IMR-90 (cell line): ENCODE data around the gene TRAFD1. TPM values are rescaled to one million over a fixed set of nuclear protein-coding genes. Genes with fewer than 3 reads are reported as not detected.

Experiments
- ATAC-seq: fragments of 200-7000 bp; cut with Tn5 transposase; 2 replicates; pipeline ENCODE4 v1.9.1; 2020; ENCODE audit warnings: low read depth, mild to moderate bottlenecking, moderate library complexity
- BruUV-seq: library from RNA; stranded (reverse); fragments of 400-500 nt; replicated peaks from 2 replicates; lab custom pipeline; 2021; lab: Mats Ljungman, UMichigan
- CTCF ChIA-PET: fragments of 300-600 bp; formaldehyde crosslinking; extraction: SDS; loops from one replicate; lab custom pipeline; 2021; ENCODE audit warnings: antibody characterized with exemption; lab: Yijun Ruan, JAX
- POLR2A ChIA-PET: fragments of 300-600 bp; sonication (Branson Sonifier 250); formaldehyde crosslinking; loops from one replicate; lab custom pipeline; 2022; ENCODE audit warnings: antibody characterized with exemption; ENCODE audit not compliant: unreplicated experiment; lab: Charles Lee
- DNase-seq: peaks from one replicate; pipeline ENCODE4 v3.0.0; 2013
- H2AFZ ChIP-seq: replicated peaks from 2 replicates; pipeline ENCODE3; 2013; ENCODE audit warnings: low read length, mild to moderate bottlenecking; ENCODE audit not compliant: poor library complexity
- H2AK5ac ChIP-seq: 2 replicates; pipeline ENCODE4 v1.6.1; 2013; ENCODE audit warnings: low read depth, low read length, inconsistent platforms
- H2AK9ac ChIP-seq: replicated peaks from 2 replicates; pipeline ENCODE3; 2013; ENCODE audit warnings: mild to moderate bottlenecking, low read depth, low read length, moderate library complexity; ENCODE audit not compliant: poor library complexity
- H2BK120ac ChIP-seq: 2 replicates; pipeline ENCODE4 v1.6.1; 2013; ENCODE audit warnings: low read depth, low read length, inconsistent platforms
- H2BK15ac ChIP-seq: 3 replicates; pipeline ENCODE4 v1.6.1; 2013; ENCODE audit warnings: low read depth, low read length, inconsistent platforms
- H2BK20ac ChIP-seq: 2 replicates; pipeline ENCODE4 v1.6.1; 2013; ENCODE audit warnings: low read depth, mild to moderate bottlenecking, inconsistent platforms, low read length, moderate library complexity
- H2BK5ac ChIP-seq: 2 replicates; pipeline ENCODE4 v1.6.1; 2013; ENCODE audit warnings: mild to moderate bottlenecking, low read depth, low read length, inconsistent platforms; ENCODE audit not compliant: poor library complexity, severe bottlenecking
- H3K14ac ChIP-seq: replicated peaks from 2 replicates; pipeline ENCODE4 v1.6.1; 2013; ENCODE audit warnings: low read depth, low read length, inconsistent platforms
- H3K18ac ChIP-seq: 2 replicates; pipeline ENCODE4 v1.6.1; 2013; ENCODE audit warnings: low read depth, low read length, control low read depth
- H3K23ac ChIP-seq: 2 replicates; pipeline ENCODE4 v1.6.1; 2013; ENCODE audit warnings: low read depth, low read length, inconsistent platforms
- H3K27ac ChIP-seq: 2 replicates; pipeline ENCODE4 v1.5.1; 2013; ENCODE audit warnings: mild to moderate bottlenecking, control low read depth, low read length; ENCODE audit not compliant: insufficient read depth
- H3K27me3 ChIP-seq: 2 replicates; pipeline ENCODE4 v1.6.1; 2013; ENCODE audit warnings: low read length; ENCODE audit not compliant: control insufficient read depth, insufficient read depth
- H3K36me3 ChIP-seq: 2 replicates; pipeline ENCODE4 v1.6.1; 2013; ENCODE audit warnings: low read length, mixed read lengths; ENCODE audit not compliant: control insufficient read depth, insufficient read depth
- H3K4ac ChIP-seq: 2 replicates; pipeline ENCODE4 v1.6.1; 2013; ENCODE audit warnings: low read depth, low read length, inconsistent platforms
- H3K4me1 ChIP-seq: 2 replicates; pipeline ENCODE4 v1.6.1; 2013; ENCODE audit warnings: low read length, mixed read lengths; ENCODE audit not compliant: control insufficient read depth, insufficient read depth
- H3K4me2 ChIP-seq: 2 replicates; pipeline ENCODE4 v1.6.1; 2013; ENCODE audit warnings: low read depth, mild to moderate bottlenecking, control low read depth, low read length, moderate library complexity
- H3K4me3 ChIP-seq: 2 replicates; pipeline ENCODE4 v1.5.1; 2013; ENCODE audit warnings: low read depth, mild to moderate bottlenecking, control low read depth, low read length, moderate library complexity; ENCODE audit not compliant: insufficient read depth
- H3K56ac ChIP-seq: 2 replicates; pipeline ENCODE4 v1.6.1; 2013; ENCODE audit warnings: low read length, inconsistent platforms; ENCODE audit not compliant: insufficient read depth; ENCODE audit errors: extremely low read depth
- H3K79me1 ChIP-seq, 2 experiments: 2 replicates each; pipeline ENCODE4 v1.6.1; 2013; ENCODE audit warnings: low read length in 2 of 2, inconsistent platforms in 1 of 2, low read depth in 1 of 2
- H3K9ac ChIP-seq: 2 replicates; pipeline ENCODE4 v1.6.1; 2013; ENCODE audit warnings: low read depth, low read length, control low read depth
- H3K9me1 ChIP-seq: 2 replicates; pipeline ENCODE4 v1.6.1; 2013; ENCODE audit warnings: low read length, inconsistent platforms; ENCODE audit not compliant: insufficient read depth
- H3K9me3 ChIP-seq: 2 replicates; pipeline ENCODE4 v1.6.1; 2013; ENCODE audit warnings: low read length; ENCODE audit not compliant: control insufficient read depth, insufficient read depth
- H4K20me1 ChIP-seq: 2 replicates; pipeline ENCODE4 v1.6.1; 2013; ENCODE audit warnings: low read length, inconsistent platforms; ENCODE audit not compliant: insufficient read depth
- H4K5ac ChIP-seq: 2 replicates; pipeline ENCODE4 v1.6.1; 2013; ENCODE audit warnings: mild to moderate bottlenecking, low read depth, low read length, control low read depth
- H4K8ac ChIP-seq, 2 experiments: 2 replicates each; pipeline ENCODE4 v1.6.1; 2013; ENCODE audit warnings: low read depth in 2 of 2, low read length in 2 of 2, control low read depth in 1 of 2, inconsistent platforms in 1 of 2
- H4K91ac ChIP-seq: 2 replicates; pipeline ENCODE4 v1.6.1; 2013; ENCODE audit warnings: low read depth, low read length, inconsistent platforms; ENCODE audit not compliant: insufficient read depth
- BHLHE40 ChIP-seq: fragments of 150-350 bp; IDR thresholded peaks from 2 replicates; pipeline ENCODE4 v1.6.1; 2016; ENCODE audit warnings: mild to moderate bottlenecking, low read depth, low read length
- CEBPB ChIP-seq: IDR thresholded peaks from 2 replicates; pipeline ENCODE4 v1.6.1; 2012; ENCODE audit warnings: low read depth, low read length, improper control_type of control experiment
- CHD1 ChIP-seq: IDR thresholded peaks from 2 replicates; pipeline ENCODE4 v1.6.1; 2012; ENCODE audit warnings: low read depth, low read length, improper control_type of control experiment
- CTCF ChIP-seq: conservative IDR thresholded peaks from 2 replicates; pipeline ENCODE4 v1.5.1; 2012; ENCODE audit warnings: mild to moderate bottlenecking, low read depth, low read length, improper control_type of control experiment
- ELK1 ChIP-seq: fragments of 150-350 bp; IDR thresholded peaks from 2 replicates; pipeline ENCODE4 v1.6.1; 2016; ENCODE audit warnings: low read depth, mild to moderate bottlenecking, low read length, moderate library complexity, borderline replicate concordance
- FOS ChIP-seq: fragments of 150-350 bp; IDR thresholded peaks from 2 replicates; pipeline ENCODE4 v1.6.1; 2016; ENCODE audit warnings: low read depth, low read length
- MAFK ChIP-seq: IDR thresholded peaks from 2 replicates; pipeline ENCODE4 v1.6.1; 2012; ENCODE audit warnings: low read depth, low read length, improper control_type of control experiment
- MAZ ChIP-seq: IDR thresholded peaks from 2 replicates; pipeline ENCODE4 v1.6.1; 2012; ENCODE audit warnings: low read depth, mild to moderate bottlenecking, low read length, improper control_type of control experiment, moderate library complexity, borderline replicate concordance
- MXI1 ChIP-seq: IDR thresholded peaks from 2 replicates; pipeline ENCODE4 v1.6.1; 2012; ENCODE audit warnings: low read depth, mild to moderate bottlenecking, low read length, moderate library complexity, borderline replicate concordance
- NFE2L2 ChIP-seq: fragments of 150-350 bp; IDR thresholded peaks from 2 replicates; pipeline ENCODE4 v1.6.1; 2016; ENCODE audit warnings: low read depth, mild to moderate bottlenecking, low read length
- POLR2A ChIP-seq: IDR thresholded peaks from 2 replicates; pipeline ENCODE4 v1.6.1; 2012; ENCODE audit warnings: mild to moderate bottlenecking, low read depth, low read length
- RAD21 ChIP-seq: IDR thresholded peaks from 2 replicates; pipeline ENCODE4 v1.6.1; 2012; ENCODE audit warnings: low read length, improper control_type of control experiment
- RCOR1 ChIP-seq: IDR thresholded peaks from 2 replicates; pipeline ENCODE4 v1.6.1; 2012; ENCODE audit warnings: mild to moderate bottlenecking, low read length, improper control_type of control experiment; ENCODE audit not compliant: insufficient replicate concordance
- RFX5 ChIP-seq: IDR thresholded peaks from 2 replicates; pipeline ENCODE4 v1.8.0; 2012; ENCODE audit warnings: low read depth, mild to moderate bottlenecking, low read length, moderate library complexity
- SMC3 ChIP-seq: fragments of 150-350 bp; IDR thresholded peaks from 2 replicates; pipeline ENCODE4 v1.6.1; 2016; ENCODE audit warnings: low read depth, mild to moderate bottlenecking, antibody characterized with exemption, low read length, moderate library complexity
- USF2 ChIP-seq: fragments of 150-350 bp; IDR thresholded peaks from 2 replicates; pipeline ENCODE4 v1.6.1; 2017; ENCODE audit warnings: mild to moderate bottlenecking, antibody characterized with exemption, low read length, low read depth
- WGBS, 2 experiments: methylation state at CpG; one replicate each; pipeline versions ENCODE4 v1.1.5 to v1.1.7; 2013; ENCODE audit warnings: missing lambda C conversion rate in 2 of 2; ENCODE audit not compliant: insufficient read length in 1 of 2; ENCODE audit errors: extremely low coverage in 2 of 2; 5-methylcytosine and 5-hydroxymethylcytosine counted together
- dilution Hi-C: fragments of 300-500 bp; cut with HindIII; formaldehyde crosslinking; loops from one replicate; pipeline ENCODE4 v1.14.3; 2018; ENCODE audit warnings: low sequenced_read_pairs; ENCODE audit not compliant: unreplicated experiment
- in situ Hi-C: fragments of 300-500 bp; cut with MboI; formaldehyde crosslinking; loops from 3 replicates; pipeline ENCODE4 v1.14.3; 2019; ENCODE audit warnings: low sequenced_read_pairs, inconsistent platforms, mixed read lengths
- intact Hi-C: fragments of 100-400 bp; cut with micrococcal nuclease; formaldehyde crosslinking; loops from 2 replicates; pipeline ENCODE4 v1.10.0; 2022
- polyA plus RNA-seq, 3 experiments: library from polyadenylated mRNA; depleted of rRNA; stranded (reverse); fragments of >200 nt; gene quantifications; 2 replicates each; pipeline ENCODE4 v1.2.3, GENCODE V29; 2012; ENCODE audit warnings: low replicate concordance in 1 of 3
- total RNA-seq: library from RNA; depleted of rRNA; stranded (reverse); fragments of >200 nt; gene quantifications from 2 replicates; pipeline ENCODE4 v1.2.3, GENCODE V29; 2012

The TRAFD1 gene
- total and polyA plus RNA-seq, 2 of the 4 experiments (the other 2 are of a cell fraction) = 41.3 to 70.4 TPM

GRCh38 chr12:112191201-112191600 lies 65.8 kb downstream of the TRAFD1 start:
- intact Hi-C loops (no loop called here), dilution Hi-C loops (no loop called here)
- H3K27ac ChIP-seq = peak overlapping the region; percentile 44; the same call in 1 of the 2 replicates

More at GRCh38 chr12:112191201-112191600, 65.8 kb downstream of the TRAFD1 start:
- Histone ChIP-seq H4K20me1 (peaks cover 6% of the 10 kb centered on the region; the same call in 1 of the 2 replicates), H3K14ac (no peak overlapping the region; the same call in 1 of the 2 replicates), H2BK5ac (peak overlapping the region; percentile 82), H2AK9ac (no peak overlapping the region), H3K4ac (no peak overlapping the region; the same call in 1 of the 2 replicates), H3K23ac (no peak overlapping the region), H3K4me3 (no peak overlapping the region), H3K9me3 (no peaks in the 10 kb centered on the region), H4K8ac (0 out of 4 replicates have a peak overlapping the region, but pooled peaks of 1 of the 2 experiments have one; percentile 1), H2AFZ (no peak overlapping the region), H3K36me3 (peaks cover 37% of the 10 kb centered on the region), H2BK20ac (no peak overlapping the region), H2BK15ac (no peak overlapping the region), H3K79me1 (peaks cover 0 to 5% of the 10 kb centered on the region in 2 experiments; a peak in 2 of 4 replicates), H4K91ac (no peak overlapping the region), H3K4me2 (0 out of 2 replicates have a peak overlapping the region, but pooled peaks have one; percentile 14), H3K9ac (no peak overlapping the region), H2AK5ac (no peak overlapping the region), H3K9me1 (peaks cover 17% of the 10 kb centered on the region), H3K56ac (no peak overlapping the region), H3K4me1 (peaks cover 11% of the 10 kb centered on the region), H2BK120ac (no peak overlapping the region; the same call in 1 of the 2 replicates), H4K5ac (no peak overlapping the region), H3K27me3 (no peaks in the 10 kb centered on the region), H3K18ac (peak overlapping the region; percentile 47; the same call in 1 of the 2 replicates)
- ChIA-PET CTCF (no interaction called here), POLR2A (no interaction called here)
- TF ChIP-seq CTCF (no peak), FOS (no peak), CHD1 (no peak), SMC3 (no peak), NFE2L2 (no peak), BHLHE40 (no peak), MAZ (no peak), RCOR1 (no peak), RFX5 (no peak), RAD21 (no peak), CEBPB (no peak), MAFK (no peak), USF2 (no peak), POLR2A (no peak), ELK1 (no peak), MXI1 (no peak)
- no TSS peak for BruUV-seq
- no CpG with 5 or more reads among the region's 2 CpGs for WGBS, 2 experiments
- in situ Hi-C loops = no loop called here
- DNase-seq (no peak), ATAC-seq (no peak)
